CD1c-positive myeloid dendritic cell (primary cell): ENCODE data around the gene PRRT3.
"Not testable (repeated sequence)": the region's sequence is repeated elsewhere in the genome, so short reads cannot be mapped to it uniquely, and the experiment has no call there.

Experiments used
- DNase-seq: peaks from one replicate; pipeline ENCODE4 v3.0.0-alpha.2; 2016; ENCODE audit errors: extremely low spot score

The PRRT3 gene

GRCh38 chr3:9899289-9899791 lies 52.9 kb downstream of the PRRT3 start:
- DNase-seq: no peak

GRCh38 chr3:9898467-9899241 lies 53.6 kb downstream of the PRRT3 start:
- no peak for DNase-seq

- no peak for DNase-seq
These were observed 54.5 kb downstream of the PRRT3 start for GRCh38 chr3:9897408-9898372.

- DNase-seq: not testable (repeated sequence)
These were observed 55.3 kb downstream of the PRRT3 start for GRCh38 chr3:9896755-9897407.

- not testable (repeated sequence) for DNase-seq
These were observed 56.5 kb downstream of the PRRT3 start for GRCh38 chr3:9895715-9896114.
